ENCODE measurements around the gene TMEM9.

DNA sequence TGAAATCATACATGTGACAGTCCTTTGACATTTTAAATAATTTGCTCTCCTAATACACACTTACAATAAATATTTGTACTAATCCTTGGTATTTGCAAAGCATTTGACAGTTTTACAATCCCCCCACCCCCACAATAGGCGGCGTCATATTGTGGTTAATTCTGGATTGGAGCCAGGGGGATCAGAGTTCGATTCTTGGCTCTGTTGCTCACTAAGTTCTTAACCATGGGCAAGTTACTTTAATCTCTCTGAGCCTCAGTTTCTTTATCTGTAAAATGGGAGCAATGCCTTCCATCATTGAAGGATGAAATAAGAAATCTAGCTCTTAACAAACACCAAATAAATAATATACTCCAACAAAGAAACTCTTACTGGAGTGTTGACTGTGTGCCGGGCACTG is 65.9 kb downstream of the TMEM9 start:
- TF ChIP-seq EZH2 (IDR thresholded peaks at IDR 0.05; ENCODE audit: borderline replicate concordance) (no peak), EZH2phosphoT487 (IDR thresholded peaks at IDR 0.05; ENCODE audit: low read depth, severe bottlenecking, unreplicated experiment) (no peak)
- TF ChIP-seq, protein P1, sequence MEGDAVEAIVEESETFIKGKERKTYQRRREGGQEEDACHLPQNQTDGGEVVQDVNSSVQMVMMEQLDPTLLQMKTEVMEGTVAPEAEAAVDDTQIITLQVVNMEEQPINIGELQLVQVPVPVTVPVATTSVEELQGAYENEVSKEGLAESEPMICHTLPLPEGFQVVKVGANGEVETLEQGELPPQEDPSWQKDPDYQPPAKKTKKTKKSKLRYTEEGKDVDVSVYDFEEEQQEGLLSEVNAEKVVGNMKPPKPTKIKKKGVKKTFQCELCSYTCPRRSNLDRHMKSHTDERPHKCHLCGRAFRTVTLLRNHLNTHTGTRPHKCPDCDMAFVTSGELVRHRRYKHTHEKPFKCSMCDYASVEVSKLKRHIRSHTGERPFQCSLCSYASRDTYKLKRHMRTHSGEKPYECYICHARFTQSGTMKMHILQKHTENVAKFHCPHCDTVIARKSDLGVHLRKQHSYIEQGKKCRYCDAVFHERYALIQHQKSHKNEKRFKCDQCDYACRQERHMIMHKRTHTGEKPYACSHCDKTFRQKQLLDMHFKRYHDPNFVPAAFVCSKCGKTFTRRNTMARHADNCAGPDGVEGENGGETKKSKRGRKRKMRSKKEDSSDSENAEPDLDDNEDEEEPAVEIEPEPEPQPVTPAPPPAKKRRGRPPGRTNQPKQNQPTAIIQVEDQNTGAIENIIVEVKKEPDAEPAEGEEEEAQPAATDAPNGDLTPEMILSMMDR (IDR thresholded peaks at IDR 0.05; ENCODE audit: poor library complexity) = no peak
